IPS-20b (cell line): ENCODE measurements around the gene NCAPD3.

Experiments
- H3K27ac ChIP-seq: one replicate; pipeline ENCODE4 v1.5.1; 2013; ENCODE audit warnings: low read length
- H3K27me3 ChIP-seq: 2 replicates; pipeline ENCODE4 v1.6.1; 2013; ENCODE audit warnings: mild to moderate bottlenecking, low read length, inconsistent platforms; ENCODE audit not compliant: insufficient read depth
- H3K36me3 ChIP-seq: 2 replicates; pipeline ENCODE4 v1.6.1; 2013; ENCODE audit warnings: low read depth, mild to moderate bottlenecking, inconsistent platforms, low read length, moderate library complexity; ENCODE audit not compliant: insufficient read depth
- H3K4me1 ChIP-seq: 2 replicates; pipeline ENCODE4 v1.6.1; 2013; ENCODE audit warnings: mild to moderate bottlenecking, control low read depth, inconsistent platforms, low read length, moderate library complexity; ENCODE audit not compliant: insufficient read depth
- H3K4me3 ChIP-seq: 2 replicates; pipeline ENCODE4 v1.5.1; 2013; ENCODE audit warnings: mild to moderate bottlenecking, low read length, inconsistent platforms
- H3K9ac ChIP-seq: 2 replicates; pipeline ENCODE4 v1.6.1; 2013; ENCODE audit warnings: low read depth, mild to moderate bottlenecking, inconsistent platforms, low read length, moderate library complexity
- H3K9me3 ChIP-seq: 2 replicates; pipeline ENCODE4 v1.6.1; 2013; ENCODE audit warnings: mild to moderate bottlenecking, low read depth, low read length, inconsistent platforms; ENCODE audit not compliant: insufficient read depth

The NCAPD3 gene

GRCh38 chr11:134235399-134235798, 11.6 kb upstream of the NCAPD3 start:
- no peaks in the 10 kb centered on the region for H3K27me3 ChIP-seq
- H3K27ac ChIP-seq = no peak overlapping the region
- no peaks in the 10 kb centered on the region for H3K9me3 ChIP-seq
- H3K36me3 ChIP-seq = 0 out of 2 replicates have a peak, but pooled peaks cover 6% of the 10 kb centered on the region
- H3K4me1 ChIP-seq = no peaks in the 10 kb centered on the region
- no peak overlapping the region for H3K4me3 ChIP-seq
- no peak overlapping the region for H3K9ac ChIP-seq

- Histone ChIP-seq H3K27ac (no peak overlapping the region), H3K4me3 (no peak overlapping the region), H3K4me1 (no peaks in the 10 kb centered on the region), H3K36me3 (no peaks in the 10 kb centered on the region), H3K9ac (no peak overlapping the region), H3K27me3 (no peaks in the 10 kb centered on the region), H3K9me3 (no peaks in the 10 kb centered on the region)
These were observed 10.0 kb upstream of the NCAPD3 start for GRCh38 chr11:134233729-134234179.

GRCh38 chr11:134231958-134232659, 8.3 kb upstream of the NCAPD3 start:
- Histone ChIP-seq H3K4me1 (no peaks in the 10 kb centered on the region), H3K27ac (no peak overlapping the region), H3K4me3 (no peak overlapping the region), H3K9me3 (no peaks in the 10 kb centered on the region), H3K27me3 (no peaks in the 10 kb centered on the region), H3K9ac (no peak overlapping the region), H3K36me3 (no peaks in the 10 kb centered on the region)

- Histone ChIP-seq H3K36me3 (no peaks in the 10 kb centered on the region), H3K4me1 (0 out of 2 replicates have a peak, but pooled peaks cover 3% of the 10 kb centered on the region), H3K9me3 (no peaks in the 10 kb centered on the region), H3K27me3 (peaks cover 15% of the 10 kb centered on the region), H3K9ac (no peak overlapping the region), H3K27ac (no peak overlapping the region), H3K4me3 (no peak overlapping the region)
These were observed 6.6 kb upstream of the NCAPD3 start for GRCh38 chr11:134230339-134230738.

- H3K9me3 ChIP-seq = no peaks in the 10 kb centered on the region
- H3K9ac ChIP-seq = no peak overlapping the region
- H3K27ac ChIP-seq = no peak overlapping the region
- H3K4me1 ChIP-seq = 0 out of 2 replicates have a peak, but pooled peaks cover 3% of the 10 kb centered on the region
- no peaks in the 10 kb centered on the region for H3K36me3 ChIP-seq
- H3K27me3 ChIP-seq = peaks cover 19% of the 10 kb centered on the region
- H3K4me3 ChIP-seq = no peak overlapping the region
These were observed 5.5 kb upstream of the NCAPD3 start for GRCh38 chr11:134229126-134229790.

- H3K9ac ChIP-seq = no peak overlapping the region
- peaks cover 19% of the 10 kb centered on the region for H3K27me3 ChIP-seq
- no peak overlapping the region for H3K27ac ChIP-seq
- no peaks in the 10 kb centered on the region for H3K9me3 ChIP-seq
- H3K4me1 ChIP-seq = 0 out of 2 replicates have a peak, but pooled peaks cover 3% of the 10 kb centered on the region
- no peaks in the 10 kb centered on the region for H3K36me3 ChIP-seq
- H3K4me3 ChIP-seq = no peak overlapping the region
These were observed 4.9 kb upstream of the NCAPD3 start for GRCh38 chr11:134228625-134229024.

- H3K9ac ChIP-seq = no peak overlapping the region
- no peak overlapping the region for H3K4me3 ChIP-seq
- peaks cover 19% of the 10 kb centered on the region for H3K27me3 ChIP-seq
- no peaks in the 10 kb centered on the region for H3K9me3 ChIP-seq
- H3K27ac ChIP-seq = no peak overlapping the region
- no peaks in the 10 kb centered on the region for H3K36me3 ChIP-seq
- peaks cover 7% of the 10 kb centered on the region; the same call in 1 of the 2 replicates for H3K4me1 ChIP-seq
These were observed 3.1 kb upstream of the NCAPD3 start for GRCh38 chr11:134226806-134227325.

GRCh38 chr11:134224710-134225664, 1.2 kb upstream of the NCAPD3 start:
- Histone ChIP-seq H3K4me1 (peaks cover 7% of the 10 kb centered on the region; the same call in 1 of the 2 replicates), H3K27ac (no peak overlapping the region), H3K9me3 (no peaks in the 10 kb centered on the region), H3K9ac (peak overlapping the region; percentile 73; the same call in 1 of the 2 replicates), H3K27me3 (peaks cover 19% of the 10 kb centered on the region), H3K4me3 (peak overlapping the region; percentile 99), H3K36me3 (peaks cover 9% of the 10 kb centered on the region)

GRCh38 chr11:134223121-134223520, 646 bp downstream of the NCAPD3 start:
- H3K9me3 ChIP-seq = no peaks in the 10 kb centered on the region
- H3K27ac ChIP-seq = no peak overlapping the region
- peaks cover 7% of the 10 kb centered on the region; the same call in 1 of the 2 replicates for H3K4me1 ChIP-seq
- peaks cover 19% of the 10 kb centered on the region for H3K27me3 ChIP-seq
- peak overlapping the region; percentile 82; the same call in 1 of the 2 replicates for H3K9ac ChIP-seq
- peak overlapping the region; percentile 99 for H3K4me3 ChIP-seq
- H3K36me3 ChIP-seq = peaks cover 28% of the 10 kb centered on the region

GRCh38 chr11:134216816-134217215, 7.0 kb downstream of the NCAPD3 start:
- Histone ChIP-seq H3K27me3 (no peaks in the 10 kb centered on the region), H3K27ac (no peak overlapping the region), H3K4me3 (no peak overlapping the region), H3K9me3 (no peaks in the 10 kb centered on the region), H3K36me3 (peaks cover 82% of the 10 kb centered on the region), H3K4me1 (no peaks in the 10 kb centered on the region), H3K9ac (no peak overlapping the region)

- Histone ChIP-seq H3K9me3 (no peaks in the 10 kb centered on the region), H3K9ac (no peak overlapping the region), H3K27ac (no peak overlapping the region), H3K27me3 (no peaks in the 10 kb centered on the region), H3K4me3 (no peak overlapping the region), H3K4me1 (no peaks in the 10 kb centered on the region), H3K36me3 (peaks cover 87% of the 10 kb centered on the region)
These were observed 7.9 kb downstream of the NCAPD3 start for GRCh38 chr11:134215836-134216235.
